ENCODE data around the gene PHOSPHO2. TPM values are rescaled to one million over a fixed set of nuclear protein-coding genes. Genes with fewer than 3 reads are reported as not detected.
"Not testable (repeated sequence)": the region's sequence is repeated elsewhere in the genome, so short reads cannot be mapped to it uniquely, and the experiment has no call there.

PHOSPHO2 gene
- total RNA-seq, 1 experiment from 2014 or later = 5.4 TPM

DNA sequence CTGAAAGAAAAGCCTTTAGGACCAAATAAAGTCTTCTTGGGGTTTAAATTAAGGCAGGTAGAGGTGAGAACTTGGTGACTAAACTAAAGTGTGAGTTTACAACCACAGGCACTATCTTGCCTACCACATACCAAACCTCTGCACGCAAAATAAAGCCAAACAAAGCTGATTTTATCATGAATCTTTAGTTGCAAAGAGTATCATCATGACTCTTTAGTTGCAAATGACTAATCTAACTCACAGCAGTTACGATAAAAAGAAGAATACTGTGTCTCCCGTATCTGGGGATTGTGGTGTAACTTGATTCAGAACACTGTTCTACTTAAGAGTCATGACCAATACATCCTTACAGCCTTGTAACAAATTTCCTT, 11.2 kb upstream of the PHOSPHO2 start:
- in situ Hi-C loops (cut with HindIII; ENCODE audit: low sequenced_read_pairs) = no loop called here
- no peak for DNase-seq (ENCODE audit: low spot score)

DNA sequence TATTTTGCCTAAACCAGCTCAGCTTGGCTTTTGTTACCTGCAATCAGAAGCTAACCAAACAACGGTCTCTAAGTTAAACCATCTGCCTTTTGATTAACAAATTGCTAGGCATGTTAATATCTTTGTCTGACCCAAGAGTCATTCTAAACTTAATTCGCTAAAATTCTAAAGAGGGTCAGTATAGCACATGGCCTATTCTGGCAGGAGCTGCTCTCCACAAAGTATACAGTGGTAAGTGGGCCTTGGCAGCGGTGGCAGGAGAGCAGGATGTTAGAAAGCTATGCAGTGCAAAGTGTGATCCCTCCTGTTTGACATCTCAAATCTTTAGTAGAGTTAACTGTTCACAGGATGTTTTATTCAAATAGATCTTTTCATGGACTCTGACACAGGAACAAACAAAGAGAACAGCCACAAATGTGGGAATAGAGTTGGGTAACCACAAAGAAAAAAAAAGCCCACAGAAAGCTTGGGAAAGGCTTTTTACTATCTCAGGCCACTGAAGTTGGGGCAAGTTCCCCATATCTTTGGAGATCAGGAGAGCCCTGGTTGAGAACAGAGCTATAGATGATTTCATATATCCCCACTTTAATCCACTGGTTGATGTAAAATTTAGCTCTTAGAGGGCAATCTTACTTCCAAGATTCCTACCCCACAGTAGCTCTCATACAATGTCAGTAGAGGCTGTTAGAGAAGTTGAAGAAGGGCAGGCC, 10.7 kb upstream of the PHOSPHO2 start:
- in situ Hi-C loops (cut with HindIII; ENCODE audit: low sequenced_read_pairs) = no loop called here
- DNase-seq (ENCODE audit: low spot score) = no peak

DNA sequence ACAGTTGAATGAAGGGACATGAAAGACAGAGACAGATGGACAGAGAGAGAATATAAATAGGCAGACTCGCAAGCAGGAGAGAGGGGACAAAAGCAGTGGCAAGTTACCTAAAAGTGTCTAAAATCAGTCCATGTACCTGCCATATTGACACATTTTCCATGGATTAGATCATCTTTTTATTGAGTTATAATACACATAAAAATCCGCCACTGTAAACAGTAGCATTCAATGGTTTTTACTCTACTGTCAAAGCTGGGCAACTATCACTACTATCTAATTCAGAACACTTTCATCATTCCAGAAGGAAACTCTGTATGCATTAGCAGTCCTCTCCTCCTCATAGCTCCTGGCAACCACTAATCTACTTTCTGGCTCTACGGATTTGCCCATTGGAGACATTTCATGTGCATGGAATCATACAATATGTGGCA, 10.1 kb upstream of the PHOSPHO2 start:
- in situ Hi-C loops (cut with HindIII; ENCODE audit: low sequenced_read_pairs) = no loop called here
- DNase-seq (ENCODE audit: low spot score) = no peak

DNA sequence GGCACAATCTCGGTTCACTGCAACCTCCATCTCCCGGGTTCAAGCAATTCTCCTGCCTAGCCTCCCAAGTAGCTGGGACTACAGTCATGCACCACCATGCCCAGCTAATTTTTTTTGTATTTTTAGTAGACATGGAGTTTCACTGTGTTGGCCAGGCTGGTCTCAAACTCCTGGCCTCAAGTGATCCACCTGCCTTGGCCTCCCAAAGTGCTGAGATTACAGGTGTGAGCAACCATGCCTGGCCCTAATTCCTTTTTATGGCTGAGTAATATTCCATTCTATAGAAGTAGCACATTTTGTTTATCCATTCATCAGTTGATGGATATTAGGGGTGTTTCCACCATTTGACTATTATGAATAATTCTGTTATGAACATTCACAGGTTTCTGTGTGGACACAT, 9.6 kb upstream of the PHOSPHO2 start:
- DNase-seq (ENCODE audit: low spot score); in situ Hi-C loops (cut with HindIII; ENCODE audit: low sequenced_read_pairs): not testable (repeated sequence)

DNA sequence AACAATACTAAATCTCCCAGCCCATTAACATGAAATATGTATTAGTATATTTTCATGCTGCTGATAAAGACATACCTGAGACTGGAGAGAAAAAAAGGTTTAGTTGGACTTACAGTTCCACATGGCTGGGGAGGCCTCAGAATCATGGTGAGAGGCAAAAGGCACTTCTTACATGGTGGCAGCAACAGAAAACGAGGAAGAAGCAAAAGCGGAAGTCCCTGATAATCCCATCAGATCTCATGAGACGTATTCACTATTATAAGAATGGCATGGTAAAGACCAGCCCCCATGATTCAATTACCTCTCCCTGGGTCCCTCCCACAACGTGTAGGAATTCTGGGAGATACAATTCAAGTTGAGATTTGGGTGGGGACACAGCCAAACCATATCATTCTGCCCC, 7.4 kb upstream of the PHOSPHO2 start:
- DNase-seq (ENCODE audit: low spot score); in situ Hi-C loops (cut with HindIII; ENCODE audit: low sequenced_read_pairs): not testable (repeated sequence)

DNA sequence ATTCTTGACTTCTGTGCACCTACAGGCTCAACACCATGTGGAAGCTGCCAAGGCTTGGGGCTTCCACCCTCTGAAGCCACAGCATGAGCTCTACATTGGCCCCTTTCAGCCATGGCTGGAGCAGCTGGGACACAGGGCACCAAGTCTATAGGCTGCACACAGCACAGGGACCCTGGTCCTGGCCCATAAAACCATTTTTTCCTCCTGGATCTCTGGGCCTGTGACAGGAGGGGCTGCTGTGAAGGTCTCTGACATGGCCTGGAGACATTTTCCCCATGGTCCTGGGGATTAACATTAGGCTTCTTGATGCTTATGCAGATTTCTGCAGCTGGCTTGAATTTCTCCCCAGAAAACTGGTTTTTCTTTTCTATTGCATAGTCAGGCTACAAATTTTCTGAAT, 6.3 kb upstream of the PHOSPHO2 start:
- DNase-seq (ENCODE audit: low spot score); in situ Hi-C loops (cut with HindIII; ENCODE audit: low sequenced_read_pairs): not testable (repeated sequence)

DNA sequence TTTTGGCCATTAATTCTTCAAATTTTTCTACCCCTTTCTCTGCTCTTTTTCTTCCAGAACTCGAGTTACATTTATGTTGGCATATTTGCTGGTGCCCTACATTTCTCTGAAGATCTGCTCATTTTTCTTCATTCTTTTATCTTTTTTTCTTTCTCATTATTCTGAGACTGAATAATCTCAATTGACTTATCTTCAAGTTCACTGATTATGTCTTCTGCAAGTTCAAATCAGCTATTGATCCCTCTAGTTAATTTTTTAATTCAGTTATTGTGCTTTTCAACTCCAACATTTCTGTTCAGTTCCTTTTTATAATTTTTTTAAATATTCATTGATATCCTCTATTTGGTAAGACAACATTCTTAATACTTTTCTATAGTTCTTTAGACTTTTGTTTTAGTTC, 3.3 kb upstream of the PHOSPHO2 start:
- DNase-seq (ENCODE audit: low spot score) = no peak
- in situ Hi-C loops (cut with HindIII; ENCODE audit: low sequenced_read_pairs) = no loop called here

DNA sequence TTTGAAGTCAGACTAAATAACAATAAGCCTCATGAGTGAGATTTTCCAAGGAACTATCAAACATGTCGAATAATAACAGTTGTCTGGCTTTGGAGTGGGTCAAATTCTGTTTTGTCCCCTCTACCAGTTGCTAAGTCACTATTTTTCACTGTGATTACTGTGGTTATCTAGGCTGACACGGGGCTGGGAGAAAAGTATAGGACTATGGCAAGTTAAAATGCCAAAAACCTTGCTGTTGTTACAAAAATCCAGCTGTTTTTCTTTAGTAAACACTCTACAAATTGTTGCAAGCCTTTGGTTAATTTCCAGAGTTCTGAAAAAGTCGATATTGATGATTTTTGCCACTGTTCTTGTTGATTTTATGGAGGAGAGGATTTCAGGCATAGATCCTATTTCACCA, 1.6 kb upstream of the PHOSPHO2 start:
- in situ Hi-C loops (cut with HindIII; ENCODE audit: low sequenced_read_pairs) = no loop called here

DNA sequence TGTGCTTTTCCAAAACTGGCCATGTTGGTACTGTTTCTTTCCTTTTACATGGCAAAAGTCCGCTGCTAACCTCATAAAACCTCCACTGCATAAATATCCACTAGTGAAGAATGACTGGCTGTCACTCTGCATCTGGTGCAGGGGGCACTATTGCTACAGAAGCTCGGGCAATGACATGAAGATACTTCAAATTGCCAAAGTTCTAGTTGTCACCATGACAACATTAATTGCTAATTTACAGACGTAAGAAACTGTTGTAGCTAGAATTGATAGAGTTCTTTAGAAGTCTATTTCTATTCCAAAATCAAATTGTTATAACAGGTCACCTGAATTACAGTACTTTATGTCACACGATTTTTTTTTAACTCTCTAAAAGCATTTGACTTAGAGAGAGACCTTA, 909 bp upstream of the PHOSPHO2 start:
- DNase-seq (ENCODE audit: low spot score) = peak; percentile 26

More for the DNA sequence above, 1.6 kb upstream of the PHOSPHO2 start:
- no peak for DNase-seq (ENCODE audit: low spot score)

DNA sequence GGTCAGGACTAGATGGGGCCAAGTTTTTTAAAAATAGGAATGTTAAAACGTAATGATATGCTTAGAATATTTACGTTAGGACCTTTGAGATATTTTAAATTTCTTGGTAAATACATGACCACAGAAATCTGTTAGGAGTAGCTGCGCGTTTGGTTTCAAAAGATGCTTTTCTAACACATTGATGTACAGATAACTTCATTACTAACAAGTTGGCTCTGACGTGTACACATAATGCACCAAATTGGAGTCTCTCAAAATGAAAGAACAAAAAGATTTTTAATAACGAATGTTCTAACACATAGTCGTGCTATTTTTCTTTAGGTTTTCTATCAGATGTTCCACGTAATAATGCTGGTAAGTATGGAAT, 608 bp downstream of the PHOSPHO2 start:
- in situ Hi-C loops (cut with HindIII; ENCODE audit: low sequenced_read_pairs) = no loop called here

More for the DNA sequence above, 909 bp upstream of the PHOSPHO2 start:
- in situ Hi-C loops (cut with HindIII; ENCODE audit: low sequenced_read_pairs) = no loop called here

DNA sequence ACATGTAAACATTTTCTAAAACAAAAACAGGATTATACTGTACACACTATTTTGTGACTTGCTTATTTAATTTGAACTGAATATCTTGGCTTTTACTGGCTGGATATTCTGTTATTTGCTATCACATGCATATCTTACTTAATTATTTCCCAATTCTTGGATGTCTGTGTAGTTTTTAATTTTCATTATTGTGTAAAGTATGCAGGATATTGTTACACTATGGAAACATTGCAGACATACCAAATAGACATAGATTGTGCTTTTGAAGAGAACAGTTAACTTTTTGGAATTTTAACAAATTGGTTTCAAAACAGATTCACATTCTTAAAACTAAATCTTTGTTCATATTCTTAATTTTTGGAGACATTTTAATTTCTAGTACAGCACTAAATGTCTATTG, 2.1 kb downstream of the PHOSPHO2 start:
- in situ Hi-C loops (cut with HindIII; ENCODE audit: low sequenced_read_pairs) = no loop called here
- DNase-seq (ENCODE audit: low spot score) = no peak

More for the DNA sequence above, 608 bp downstream of the PHOSPHO2 start:
- DNase-seq (ENCODE audit: low spot score) = no peak

DNA sequence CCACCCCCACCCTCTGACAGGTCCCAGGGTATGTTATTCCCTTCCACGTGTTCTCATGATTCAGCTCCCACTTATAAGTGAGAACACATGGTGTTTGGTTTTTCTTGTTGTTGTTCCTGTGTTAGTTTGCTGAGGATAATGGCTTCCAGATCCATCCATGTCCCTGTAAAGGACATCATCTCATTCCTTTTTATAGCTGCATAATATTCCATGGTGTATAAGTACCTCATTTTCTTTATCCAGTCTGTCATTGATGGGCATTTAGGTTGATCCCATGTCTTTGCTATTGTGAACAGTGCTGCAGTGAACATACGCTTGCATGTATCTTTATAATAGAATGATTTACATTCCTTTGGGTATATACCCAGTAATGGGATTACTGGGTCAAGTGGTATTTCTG, 4.9 kb downstream of the PHOSPHO2 start:
- in situ Hi-C loops (cut with HindIII; ENCODE audit: low sequenced_read_pairs); DNase-seq (ENCODE audit: low spot score): not testable (repeated sequence)

DNA sequence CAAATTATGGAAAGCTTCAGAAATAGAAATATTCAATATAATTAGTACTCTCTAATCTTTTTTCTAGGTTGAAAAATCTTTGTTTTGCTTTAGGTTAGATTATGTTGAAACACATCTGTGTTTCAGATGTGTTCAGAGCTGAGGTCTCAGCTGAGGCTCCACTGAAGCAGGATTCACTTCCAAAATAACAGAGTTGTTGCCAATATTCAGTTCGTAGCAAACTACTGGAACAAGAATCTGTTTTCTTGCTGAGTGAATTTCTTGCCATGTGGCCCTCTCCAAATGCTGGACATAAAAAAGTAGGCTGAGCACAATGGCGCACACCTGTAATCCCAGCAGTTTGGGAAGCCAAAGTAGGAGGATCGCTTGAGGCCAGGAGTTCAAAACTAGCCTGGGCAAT, 8.7 kb downstream of the PHOSPHO2 start:
- no peak for DNase-seq (ENCODE audit: low spot score)
- in situ Hi-C loops (cut with HindIII; ENCODE audit: low sequenced_read_pairs) = no loop called here

DNA sequence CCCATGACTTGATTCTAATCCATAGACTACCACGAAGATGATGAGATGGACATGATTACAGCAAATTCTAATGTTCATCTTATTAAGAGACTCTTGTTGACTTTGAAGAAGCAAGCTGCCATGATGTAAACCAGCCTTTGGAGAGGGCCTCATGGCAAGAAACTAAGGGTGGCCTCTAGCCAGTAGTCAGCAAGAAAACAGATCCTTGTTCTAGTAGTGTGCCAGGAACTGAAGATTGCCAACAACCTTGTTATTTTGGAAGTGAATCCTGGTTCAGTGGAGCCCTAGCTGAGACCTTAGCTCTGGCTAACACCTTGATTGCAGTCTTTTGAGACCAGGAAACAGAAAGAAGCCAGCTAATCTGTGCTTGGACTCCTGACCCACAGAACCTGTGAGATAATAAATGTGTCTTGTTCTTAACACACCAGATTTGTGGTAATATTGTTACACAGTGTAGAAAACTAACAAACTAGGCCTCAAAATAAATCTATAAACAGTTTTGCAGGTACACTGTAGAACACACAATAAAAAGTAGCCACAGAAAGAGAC, 10.0 kb downstream of the PHOSPHO2 start:
- in situ Hi-C loops (cut with HindIII; ENCODE audit: low sequenced_read_pairs) = no loop called here
- no peak for DNase-seq (ENCODE audit: low spot score)

DNA sequence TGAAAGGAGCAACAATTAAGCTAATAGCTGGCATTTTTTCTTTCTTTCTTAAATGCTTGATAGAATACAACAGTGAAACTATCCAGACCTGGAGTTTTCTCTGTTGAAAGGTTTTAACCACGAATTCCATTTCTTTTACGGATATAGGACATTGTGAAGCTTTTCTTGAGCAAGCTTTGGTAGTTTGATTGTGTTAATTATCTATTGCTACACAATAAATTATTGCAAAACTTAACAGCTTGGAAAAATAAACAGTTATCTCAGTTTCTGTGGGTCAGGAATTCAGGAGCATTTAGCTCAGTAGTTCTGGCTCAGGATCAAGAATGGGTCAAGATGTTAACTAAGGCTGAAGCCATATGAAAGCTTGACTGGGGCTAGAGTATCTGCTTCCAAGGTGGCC, 11.7 kb downstream of the PHOSPHO2 start:
- DNase-seq (ENCODE audit: low spot score) = no peak
- in situ Hi-C loops (cut with HindIII; ENCODE audit: low sequenced_read_pairs) = no loop called here

DNA sequence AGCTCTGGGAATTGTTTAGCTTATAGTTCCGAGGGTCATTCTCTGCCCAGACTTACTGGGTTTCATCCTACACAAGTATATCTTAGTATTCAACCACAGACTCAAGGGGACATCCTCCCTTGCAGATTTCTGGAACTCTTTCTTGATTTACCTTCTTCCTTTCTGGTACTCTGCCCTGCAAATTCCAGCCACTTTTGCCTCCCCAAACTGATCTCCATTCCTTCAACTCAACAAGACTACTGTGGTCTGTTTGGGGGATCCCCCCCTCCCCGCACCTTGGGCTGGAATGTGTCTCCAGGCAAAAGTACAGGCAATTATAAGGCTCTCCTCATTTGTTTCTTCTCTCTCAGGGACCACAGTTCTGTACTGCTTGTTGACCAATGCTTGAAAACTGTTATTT, 13.4 kb downstream of the PHOSPHO2 start:
- in situ Hi-C loops (cut with HindIII; ENCODE audit: low sequenced_read_pairs) = no loop called here
- no peak for DNase-seq (ENCODE audit: low spot score)

DNA sequence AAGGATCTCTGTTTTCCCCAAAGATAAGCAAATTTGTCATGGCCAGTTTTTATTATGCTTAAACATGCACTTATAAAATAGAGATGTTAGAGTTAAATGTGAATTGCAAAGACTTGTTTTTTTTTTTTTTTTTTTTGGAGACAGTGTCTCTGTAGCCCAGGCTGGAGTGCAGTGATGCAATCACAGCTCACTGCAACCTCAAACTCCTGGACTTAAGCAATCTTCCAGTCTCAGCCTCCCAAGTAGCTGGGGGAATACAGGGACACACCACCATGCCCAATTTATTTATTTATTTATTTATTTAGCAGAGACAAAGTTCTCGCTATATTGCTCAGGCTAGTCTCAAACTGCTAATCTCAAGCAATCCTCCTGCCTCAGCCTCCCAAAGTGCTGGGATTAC, 15.1 kb downstream of the PHOSPHO2 start:
- no peak for DNase-seq (ENCODE audit: low spot score)
- in situ Hi-C loops (cut with HindIII; ENCODE audit: low sequenced_read_pairs) = no loop called here

DNA sequence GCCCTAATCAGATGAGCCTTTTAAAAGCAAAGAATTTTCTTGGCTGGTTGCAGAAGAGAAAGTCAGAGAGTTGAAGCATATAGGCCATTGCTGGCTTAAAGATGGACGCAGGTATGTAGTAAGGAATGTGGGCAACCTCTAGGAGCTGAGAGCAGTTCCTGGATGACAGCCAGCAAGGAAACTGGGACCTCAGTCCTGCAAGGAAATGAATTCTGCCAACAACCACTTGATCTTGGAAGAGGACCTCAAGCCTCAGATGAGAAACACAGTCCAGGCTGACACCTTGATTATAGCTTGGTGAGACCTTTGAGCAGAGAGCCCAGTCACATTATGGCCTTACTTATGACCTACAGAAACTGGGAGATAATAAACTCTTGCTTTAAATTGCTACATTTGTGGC, 15.7 kb downstream of the PHOSPHO2 start:
- in situ Hi-C loops (cut with HindIII; ENCODE audit: low sequenced_read_pairs) = no loop called here
- no peak for DNase-seq (ENCODE audit: low spot score)

DNA sequence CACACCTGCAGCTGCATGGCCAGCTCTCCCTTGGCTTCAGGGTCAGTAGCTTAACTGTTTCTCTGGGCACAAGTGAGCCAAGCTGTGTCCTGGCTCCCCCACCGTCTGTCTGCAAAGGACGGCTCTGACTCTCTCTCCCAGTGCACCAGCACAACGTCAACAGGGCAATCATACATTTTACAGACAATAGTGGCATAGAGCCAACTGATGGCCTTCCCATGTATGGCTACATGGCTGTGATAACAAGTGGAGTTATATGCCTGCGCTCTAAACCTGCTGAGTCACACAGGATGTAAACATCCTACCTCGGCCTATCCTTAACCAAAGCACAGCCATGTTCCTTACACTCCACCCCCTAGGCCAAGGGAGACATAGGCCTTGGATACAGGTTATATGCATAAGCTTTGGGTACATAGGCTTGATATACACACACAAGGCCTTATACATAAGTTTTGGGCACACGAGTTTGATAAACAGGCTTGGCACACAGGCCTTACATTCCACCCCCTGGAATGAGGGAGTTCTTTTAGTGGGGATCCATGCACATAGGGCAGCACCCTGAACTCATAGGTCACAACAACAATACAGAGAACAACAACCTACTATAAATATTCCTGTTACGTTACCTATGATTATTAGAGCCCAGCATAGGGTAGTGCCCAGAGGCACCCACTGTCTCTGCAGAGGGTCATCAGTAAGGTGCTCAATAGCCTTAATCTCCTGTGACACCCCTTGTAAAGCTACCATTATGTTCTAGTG, 17.7 kb downstream of the PHOSPHO2 start:
- DNase-seq (ENCODE audit: low spot score) = no peak
- in situ Hi-C loops (cut with HindIII; ENCODE audit: low sequenced_read_pairs) = no loop called here

DNA sequence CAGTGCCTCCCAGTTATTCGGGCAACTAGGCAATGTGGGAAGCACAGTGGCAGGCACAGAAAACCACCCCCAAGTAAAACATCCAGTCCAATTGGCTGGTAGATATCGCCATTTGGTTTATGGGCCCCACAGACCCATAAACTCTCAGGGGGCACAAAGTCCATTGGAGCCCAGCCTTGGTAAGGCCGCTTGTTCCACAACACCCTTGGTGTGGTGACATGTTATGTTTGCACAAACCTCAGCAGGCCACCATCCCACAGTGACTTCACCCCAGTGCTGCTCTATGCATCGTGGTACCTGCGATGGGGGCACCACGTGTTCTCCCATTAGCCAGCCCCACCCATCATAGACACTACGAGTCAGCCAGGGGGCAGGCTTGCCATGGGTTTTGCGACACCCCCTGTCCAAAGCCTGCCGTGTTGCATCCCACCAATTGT, 18.5 kb downstream of the PHOSPHO2 start:
- DNase-seq (ENCODE audit: low spot score) = no peak
- in situ Hi-C loops (cut with HindIII; ENCODE audit: low sequenced_read_pairs) = no loop called here

Measured in G401 (cell line).